NCI-H446 (cell line): Measurements from ENCODE around the gene NBPF9.
"Not testable (repeated sequence)": the region's sequence is repeated elsewhere in the genome, so short reads cannot be mapped to it uniquely, and the experiment has no call there.

Experiments used
- DNase-seq, 2 experiments: peaks; one replicate each; lab custom pipeline; 2025; lab: John Stamatoyannopoulos, UW

The NBPF9 gene, protein sequence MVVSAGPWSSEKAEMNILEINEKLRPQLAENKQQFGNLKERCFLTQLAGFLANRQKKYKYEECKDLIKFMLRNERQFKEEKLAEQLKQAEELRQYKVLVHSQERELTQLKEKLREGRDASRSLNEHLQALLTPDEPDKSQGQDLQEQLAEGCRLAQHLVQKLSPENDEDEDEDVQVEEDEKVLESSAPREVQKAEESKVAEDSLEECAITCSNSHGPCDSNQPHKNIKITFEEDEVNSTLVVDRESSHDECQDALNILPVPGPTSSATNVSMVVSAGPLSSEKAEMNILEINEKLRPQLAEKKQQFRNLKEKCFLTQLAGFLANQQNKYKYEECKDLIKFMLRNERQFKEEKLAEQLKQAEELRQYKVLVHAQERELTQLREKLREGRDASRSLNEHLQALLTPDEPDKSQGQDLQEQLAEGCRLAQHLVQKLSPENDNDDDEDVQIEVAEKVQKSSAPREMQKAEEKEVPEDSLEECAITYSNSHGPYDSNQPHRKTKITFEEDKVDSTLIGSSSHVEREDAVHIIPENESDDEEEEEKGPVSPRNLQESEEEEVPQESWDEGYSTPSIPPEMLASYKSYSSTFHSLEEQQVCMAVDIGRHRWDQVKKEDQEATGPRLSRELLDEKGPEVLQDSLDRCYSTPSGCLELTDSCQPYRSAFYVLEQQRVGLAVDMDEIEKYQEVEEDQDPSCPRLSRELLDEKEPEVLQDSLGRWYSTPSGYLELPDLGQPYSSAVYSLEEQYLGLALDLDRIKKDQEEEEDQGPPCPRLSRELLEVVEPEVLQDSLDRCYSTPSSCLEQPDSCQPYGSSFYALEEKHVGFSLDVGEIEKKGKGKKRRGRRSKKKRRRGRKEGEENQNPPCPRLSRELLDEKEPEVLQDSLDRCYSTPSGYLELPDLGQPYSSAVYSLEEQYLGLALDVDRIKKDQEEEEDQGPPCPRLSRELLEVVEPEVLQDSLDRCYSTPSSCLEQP (N-terminal part only)

DNA sequence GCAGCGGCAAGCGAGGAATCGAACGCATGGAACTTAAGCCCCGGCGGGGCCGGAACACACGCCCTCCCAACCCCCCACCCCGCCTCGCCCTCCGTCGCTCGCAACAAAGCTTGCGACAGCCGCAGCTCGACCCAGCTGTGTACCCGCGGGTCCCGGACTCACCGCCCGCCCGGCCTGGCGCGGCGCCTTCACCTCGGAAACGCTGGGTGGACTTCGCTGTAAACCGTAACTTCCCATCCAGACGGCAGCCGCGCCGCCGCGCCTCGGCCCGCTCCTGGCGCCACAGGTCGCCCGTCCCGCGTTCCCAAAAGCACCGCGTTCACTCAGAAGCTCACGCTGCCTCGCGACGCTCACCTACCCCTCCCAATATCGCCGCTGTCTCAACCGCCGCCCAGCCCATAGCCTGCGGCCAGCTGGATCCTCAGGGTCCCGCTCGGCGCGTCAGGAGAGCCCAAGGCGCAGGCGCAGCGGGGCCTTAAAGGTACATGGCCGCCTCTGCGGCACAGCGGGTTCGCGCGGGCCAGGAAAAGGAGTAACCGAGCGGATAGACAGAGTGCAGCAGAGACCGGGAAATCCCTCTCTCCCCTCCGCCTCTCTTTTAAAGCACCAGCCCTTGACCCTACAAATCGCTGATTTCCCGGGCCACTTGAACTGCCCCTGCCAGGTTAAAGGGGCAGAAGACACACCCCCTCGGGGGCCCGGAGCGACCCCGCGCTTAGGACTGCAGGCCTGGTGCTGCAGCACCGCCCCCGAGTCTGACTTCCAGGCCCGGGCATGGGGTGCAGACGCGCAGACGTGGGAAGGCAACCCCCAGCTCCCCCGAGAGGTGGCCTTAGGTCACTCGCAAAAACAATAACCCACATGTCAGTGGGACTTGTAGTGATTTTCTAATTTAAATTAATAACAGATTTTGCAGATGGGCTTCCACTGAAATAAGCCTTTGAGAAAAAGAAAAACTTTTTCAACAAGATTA is at the start of gene NBPF9:
Gene NBPF9 (minus strand): TSS at position 443 of the 973 bp plus-strand sequence. CDS start 21,412 bp downstream, outside the sequence.
- DNase-seq: peak; percentile 2 to 48

DNA sequence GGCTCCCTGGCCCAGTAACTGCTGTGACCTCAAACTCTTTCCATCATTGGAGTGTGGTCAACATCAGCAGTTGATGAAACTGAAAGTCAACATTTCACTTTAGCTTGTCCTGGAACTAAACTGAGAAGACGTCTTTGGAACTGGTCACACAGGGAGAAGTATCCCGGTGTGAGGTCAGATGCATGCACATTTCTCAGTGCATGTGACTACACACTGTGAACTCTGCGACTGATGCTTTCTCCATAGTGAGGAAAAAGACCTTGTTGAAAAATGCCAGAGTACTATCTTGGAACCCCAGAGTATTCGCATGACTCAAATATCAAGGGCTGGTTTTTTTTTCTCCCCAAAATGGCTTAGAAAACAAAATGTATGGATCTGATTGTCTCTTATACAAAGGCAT is 46.6 kb upstream of the NBPF9 start:
- not testable (repeated sequence) for DNase-seq

DNA sequence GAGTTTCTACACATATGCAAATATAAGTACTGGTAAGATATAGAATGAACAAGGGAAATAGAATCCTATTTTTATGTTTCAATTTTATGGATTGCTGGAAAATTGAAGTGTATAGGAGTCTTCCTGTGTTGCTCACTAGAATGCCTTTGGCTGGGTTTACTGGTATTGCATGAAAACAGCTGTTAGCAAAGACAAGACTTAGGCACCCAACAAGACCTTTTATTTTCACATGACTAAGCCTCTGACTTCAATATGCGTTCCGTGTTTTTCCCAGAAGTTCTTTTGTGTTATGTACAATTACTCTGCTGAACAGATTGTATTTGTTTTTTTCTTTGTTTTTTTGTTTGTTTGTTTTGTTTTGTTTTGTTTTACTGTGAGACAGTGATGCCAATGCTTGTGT is 34.2 kb upstream of the NBPF9 start:
- not testable (repeated sequence) for DNase-seq

DNA sequence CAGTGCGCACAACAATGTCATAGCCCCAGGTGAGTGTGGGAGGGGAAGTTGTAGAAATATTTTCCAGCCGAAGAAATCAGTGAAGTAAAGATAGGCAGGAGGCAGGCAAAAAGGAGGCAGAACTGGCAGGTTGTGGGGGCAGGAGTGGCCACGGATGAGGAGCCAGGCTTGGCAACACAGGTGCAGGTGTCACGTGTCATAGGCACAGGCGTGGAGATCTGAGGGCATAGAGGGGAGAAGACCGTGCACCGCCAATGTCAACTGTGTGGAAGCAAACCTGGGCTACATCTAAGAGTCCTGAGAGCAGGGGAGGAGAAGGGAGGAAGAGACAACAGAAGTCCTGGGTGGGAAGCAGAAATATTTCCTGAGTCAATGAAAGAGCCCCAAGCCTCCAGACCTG is 27.6 kb upstream of the NBPF9 start:
- not testable (repeated sequence) for DNase-seq

DNA sequence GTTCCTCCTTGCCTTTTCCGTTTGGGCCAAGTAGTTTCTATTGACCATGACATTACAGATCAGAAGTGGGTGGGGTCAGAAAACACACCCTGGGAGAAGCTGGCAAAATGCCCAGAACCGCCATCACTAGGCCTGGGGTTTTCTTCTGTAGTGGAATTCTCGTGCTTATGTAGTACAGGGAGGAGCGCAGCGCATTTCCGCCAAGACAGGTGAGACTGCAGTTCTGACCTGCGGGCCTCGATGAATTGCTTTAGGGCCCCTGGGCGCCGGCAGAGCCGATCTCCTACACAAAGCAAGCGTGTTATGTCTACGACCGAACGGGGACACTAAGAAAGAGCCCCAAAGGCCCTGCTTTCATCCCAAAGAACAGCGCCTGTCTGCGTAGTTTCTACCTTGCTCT is 25.9 kb upstream of the NBPF9 start:
- not testable (repeated sequence) for DNase-seq

DNA sequence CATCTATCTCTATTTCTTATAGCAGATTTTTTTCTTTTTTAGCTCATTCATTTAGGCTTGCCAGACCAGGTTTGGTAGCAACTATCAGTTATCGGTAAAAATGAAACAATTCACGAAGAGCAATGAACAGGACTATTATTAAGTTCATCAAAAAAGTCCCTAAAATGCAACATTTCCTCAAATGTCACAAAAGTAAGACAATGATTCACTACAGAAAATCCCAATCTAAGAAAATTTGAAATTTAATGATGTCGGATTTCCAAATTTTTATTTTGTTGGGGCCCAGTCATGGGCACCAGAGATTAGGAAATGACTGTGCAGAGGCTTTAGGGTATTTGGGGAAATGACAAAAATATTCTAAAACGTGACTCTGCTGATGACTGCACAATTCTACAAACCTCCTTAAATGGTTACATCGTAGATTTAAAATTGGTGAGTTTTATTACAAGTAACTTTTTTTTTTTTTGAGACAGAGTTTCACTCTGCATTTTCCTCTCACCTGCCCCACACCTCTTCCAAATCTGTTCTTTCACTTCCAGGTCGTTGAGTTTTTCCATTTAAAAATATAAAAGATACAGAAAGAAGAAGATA is 23.3 kb upstream of the NBPF9 start:
- DNase-seq: not testable (repeated sequence)

DNA sequence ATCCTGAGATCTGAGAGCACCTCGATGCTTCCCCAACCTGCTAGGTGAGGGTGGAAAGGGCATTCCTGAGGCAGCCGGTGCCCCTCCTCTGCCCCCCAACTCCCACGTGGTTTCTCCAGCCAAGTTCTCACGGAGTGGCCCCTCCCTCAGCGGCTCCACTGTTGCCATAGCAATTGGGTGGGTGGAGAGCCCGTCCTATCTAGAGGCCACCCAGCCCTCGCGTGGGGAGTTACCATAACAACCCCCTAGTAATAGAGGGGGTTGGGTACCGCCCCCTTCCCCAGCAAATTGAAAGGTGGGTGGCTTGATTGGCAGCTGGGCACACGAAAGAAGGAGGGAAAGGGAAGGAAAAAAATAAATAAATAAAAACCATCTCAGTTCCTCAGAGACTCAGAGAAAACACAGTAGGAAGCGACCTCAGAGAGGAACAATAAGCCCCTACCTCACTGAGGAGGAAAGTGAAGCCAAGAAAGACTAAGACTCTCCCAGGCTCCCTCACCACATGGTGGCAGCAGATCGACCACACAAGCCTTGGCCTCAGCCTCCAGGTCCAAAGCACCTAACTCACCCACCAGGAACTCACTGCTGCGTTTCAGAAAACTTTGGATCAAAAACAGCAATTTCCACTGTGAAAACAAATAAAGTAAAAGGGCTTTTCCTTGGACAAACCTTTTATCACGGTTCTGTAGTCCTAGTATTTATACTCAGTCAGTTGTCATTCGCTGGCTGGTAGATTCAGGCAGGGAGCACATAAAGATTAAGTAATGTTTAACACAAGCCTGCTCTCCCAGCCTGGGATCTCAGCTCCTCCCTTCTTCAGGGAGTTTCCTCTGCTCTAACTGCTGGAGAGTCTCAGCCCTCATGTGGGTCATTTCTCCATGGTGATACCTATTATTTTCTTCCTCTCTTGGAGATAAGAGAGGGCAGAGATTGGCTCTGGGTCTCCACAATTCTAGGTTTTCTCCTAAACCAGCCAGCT is 20.9 kb upstream of the NBPF9 start:
- not testable (repeated sequence) for DNase-seq

DNA sequence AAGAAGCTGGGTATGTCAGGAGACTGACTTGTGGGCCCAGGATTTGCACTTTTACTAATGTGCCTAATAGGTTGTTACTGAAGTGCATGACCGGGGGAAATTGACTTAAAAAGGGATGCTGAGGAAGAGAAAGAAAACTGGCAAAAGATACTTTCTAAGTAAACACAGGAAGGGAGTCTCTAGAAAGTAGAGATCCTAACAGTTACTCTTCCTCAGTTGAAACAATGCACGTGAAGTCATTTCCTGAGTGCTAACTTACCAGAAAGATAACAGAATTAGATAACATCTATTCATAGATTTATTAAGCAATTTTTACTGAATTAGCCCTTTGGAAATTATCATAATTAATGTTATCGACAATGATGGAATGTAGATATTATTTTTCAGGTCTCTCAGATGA is 9.5 kb upstream of the NBPF9 start:
- DNase-seq: not testable (repeated sequence)

DNA sequence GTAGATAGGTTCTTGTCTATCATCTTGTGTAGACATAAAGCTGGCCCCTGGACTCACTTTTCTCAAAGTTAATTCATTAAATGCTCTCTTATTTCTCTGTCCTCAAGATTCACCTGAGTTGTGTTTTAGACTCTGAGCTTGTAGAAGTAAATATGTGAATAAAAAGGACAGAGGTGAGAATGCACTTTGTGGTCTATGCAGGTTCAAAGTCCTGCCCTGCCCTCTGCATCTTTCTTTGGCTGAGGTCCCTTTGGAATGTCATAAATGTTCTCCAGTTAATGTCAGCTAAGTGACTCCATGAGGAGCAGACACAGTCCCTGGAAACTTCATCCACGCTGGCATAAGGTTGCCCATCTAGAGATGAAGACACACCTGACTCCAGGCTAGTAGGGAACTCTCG is 7.0 kb upstream of the NBPF9 start:
- DNase-seq: not testable (repeated sequence)

DNA sequence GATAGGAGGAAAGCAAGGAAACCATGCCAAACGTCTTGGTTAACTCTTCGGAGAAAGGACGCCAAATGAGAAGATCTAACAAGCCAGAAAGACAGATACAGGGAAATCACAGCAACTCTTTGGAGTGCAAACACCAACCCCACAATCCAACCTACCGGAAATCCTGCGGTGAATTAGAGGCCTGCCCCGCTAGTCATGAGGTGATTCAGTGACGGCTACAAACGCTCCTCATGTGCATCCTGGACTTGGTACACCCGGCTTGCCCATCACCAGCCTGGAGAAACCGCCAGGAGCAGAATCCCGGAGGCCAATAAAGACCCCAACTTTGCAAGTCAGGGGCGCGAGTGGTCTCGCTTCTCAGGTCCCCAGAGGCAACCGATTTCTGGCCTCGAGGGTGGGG is 777 bp downstream of the NBPF9 start:
- DNase-seq: not testable (repeated sequence)

DNA sequence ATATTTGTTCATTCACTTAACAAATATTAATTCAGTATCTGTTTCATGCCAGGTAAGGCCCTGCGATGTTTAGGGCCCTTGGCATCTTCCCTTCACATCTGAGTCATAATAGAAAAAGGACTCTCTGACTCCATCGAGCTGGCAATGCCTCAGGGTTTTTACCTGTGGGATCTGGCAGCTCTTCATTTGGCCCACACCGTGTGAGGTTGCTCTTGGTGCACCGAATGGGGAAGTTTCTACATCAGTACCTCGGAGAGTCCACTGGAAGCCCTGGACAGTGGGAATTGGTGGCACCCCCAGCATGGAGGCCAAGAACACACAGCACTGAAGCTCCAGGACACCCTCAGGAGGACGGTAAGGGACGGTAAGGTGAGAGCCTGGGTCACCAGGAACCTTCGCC is 5.1 kb downstream of the NBPF9 start:
- DNase-seq: not testable (repeated sequence)

DNA sequence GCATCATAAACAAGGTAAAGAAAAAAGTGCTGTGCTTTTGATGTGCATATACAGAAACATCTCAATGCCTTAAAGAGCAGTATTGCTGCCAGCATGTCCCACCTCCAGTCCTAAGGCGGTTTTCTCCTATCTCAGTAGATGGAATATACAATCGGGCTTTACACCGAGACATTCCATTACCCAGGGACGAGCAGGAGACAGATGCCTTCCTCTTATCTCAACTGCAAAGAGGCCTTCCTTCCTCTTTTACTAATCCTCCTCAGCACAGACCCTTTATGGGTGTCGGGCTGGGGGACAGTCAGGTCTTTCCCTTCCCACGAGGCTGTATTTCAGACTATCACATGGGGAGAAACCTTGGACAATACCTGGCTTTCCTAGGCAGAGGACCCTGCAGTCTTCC is 10.2 kb downstream of the NBPF9 start:
- not testable (repeated sequence) for DNase-seq

DNA sequence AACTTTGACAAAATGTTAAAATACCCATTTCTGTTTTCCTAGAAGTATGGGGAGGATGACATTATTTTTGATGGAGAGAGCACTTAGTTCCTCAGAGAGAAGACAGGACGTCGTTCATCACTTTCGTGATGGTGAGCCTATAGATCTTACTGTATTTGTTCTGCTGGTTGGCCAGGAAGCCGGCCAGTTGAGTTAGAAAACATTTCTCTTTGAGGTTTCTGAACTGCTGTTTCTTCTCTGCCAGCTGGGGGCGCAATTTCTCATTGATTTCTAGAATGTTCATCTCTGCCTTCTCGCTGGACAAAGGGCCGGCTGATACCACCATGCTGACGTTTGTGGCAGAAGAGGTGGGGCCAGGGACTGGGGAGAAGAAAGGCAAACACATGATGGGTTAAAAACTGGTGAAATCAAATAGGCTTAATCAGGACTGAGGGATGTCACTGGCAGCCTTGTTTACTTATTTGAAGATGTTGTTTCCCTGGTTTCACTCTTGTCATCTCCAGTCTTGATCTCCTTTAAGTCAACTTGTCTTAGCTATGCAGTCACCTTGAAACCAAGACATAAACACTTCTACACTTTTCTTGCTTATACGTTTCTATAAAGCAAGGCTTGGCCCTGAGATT is 27.7 kb downstream of the NBPF9 start:
- not testable (repeated sequence) for DNase-seq

DNA sequence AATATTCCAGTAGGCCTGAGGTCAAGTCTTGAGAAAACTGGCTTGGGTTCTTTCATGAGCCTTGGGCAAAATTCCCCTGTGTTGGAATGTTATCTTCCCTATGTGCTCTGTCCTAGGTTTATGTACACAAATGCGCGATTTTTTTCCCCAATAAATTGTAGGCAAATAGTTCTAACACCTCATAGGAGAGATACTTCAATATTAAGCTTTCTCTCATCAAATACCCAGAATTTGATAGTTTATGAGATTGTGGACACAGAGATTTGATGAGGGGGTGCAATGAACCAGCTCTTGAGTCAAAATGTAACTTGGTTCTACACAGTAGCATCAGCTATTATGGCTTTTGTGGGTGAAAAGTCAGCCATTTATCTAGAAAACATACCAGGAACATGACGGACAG is 38.7 kb downstream of the NBPF9 start:
- not testable (repeated sequence) for DNase-seq

DNA sequence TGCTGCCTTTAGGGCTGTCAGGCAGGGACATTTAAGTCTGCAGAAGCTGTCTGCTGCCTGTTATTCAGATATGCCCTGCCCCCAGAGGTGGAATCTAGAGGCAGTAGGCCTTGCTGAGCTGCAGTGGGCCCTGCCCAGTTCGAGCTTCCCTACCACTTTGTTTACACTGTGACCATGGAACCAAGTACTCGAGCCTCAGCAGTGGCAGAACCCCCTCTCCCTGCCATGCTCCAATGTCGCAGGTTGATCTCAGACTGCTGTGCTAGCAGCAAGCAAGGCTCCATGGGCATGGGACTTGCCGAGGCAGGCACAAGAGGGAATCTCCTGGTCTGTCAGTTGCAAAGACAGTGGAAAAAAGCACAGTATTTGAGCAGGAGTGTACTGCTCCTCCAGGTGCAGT is 60.3 kb downstream of the NBPF9 start:
- not testable (repeated sequence) for DNase-seq

DNA sequence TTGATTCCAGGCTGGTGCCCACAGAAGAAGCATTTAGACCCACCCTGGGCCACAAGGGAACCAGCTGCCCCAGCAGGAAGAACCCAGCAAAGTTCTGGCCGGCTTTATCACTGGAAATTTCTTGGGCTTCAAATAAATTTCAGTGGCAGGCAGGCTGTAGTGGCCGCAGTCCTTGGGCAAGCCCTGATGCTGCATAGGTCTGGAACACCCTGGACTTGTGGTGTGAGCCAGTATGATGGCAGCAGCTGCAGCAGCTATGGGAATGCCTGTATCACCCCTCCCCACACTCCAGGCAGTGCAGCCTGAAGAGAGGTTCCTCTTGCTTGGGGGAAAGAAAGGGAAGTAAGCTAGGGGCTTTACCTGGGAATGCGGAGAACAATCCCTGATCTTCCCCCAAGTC is 69.4 kb downstream of the NBPF9 start:
- DNase-seq: not testable (repeated sequence)

DNA sequence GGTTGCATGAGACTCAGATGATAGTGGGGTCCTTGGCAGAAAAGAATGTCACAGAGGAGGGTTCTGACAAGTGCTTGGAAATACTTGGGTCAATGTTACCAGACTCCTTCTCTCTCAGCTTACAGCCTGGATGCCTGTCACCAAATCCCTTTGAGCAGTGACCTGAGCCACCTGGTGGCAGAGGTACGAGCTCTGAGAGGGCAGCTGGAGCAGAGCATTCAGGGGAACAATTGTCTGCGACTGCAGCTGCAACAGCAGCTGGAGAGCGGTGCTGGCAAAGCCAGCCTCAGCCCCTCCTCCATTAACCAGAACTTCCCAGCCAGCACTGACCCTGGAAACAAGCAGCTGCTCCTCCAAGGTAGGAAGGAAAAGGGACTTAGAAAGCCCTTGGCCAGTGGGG is 79.0 kb downstream of the NBPF9 start:
- not testable (repeated sequence) for DNase-seq

DNA sequence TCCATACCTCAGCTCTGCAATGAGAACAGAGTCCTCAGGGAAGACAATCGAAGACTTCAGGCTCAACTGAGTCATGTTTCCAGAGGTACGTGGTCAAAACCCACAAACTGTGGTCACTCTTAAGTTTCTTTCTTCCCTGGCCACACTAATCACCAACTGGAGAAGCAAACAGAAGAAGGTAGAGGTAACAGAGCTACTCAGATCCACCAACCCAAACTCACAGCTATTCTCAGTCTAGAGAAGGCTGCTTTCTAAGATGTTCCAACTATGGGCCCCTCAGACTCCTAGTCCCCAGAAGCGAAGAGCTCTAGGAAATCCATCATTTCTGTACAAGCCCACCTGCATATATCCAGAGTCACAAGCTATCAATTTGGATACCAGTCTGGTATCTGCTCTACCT is 84.8 kb downstream of the NBPF9 start:
- DNase-seq: not testable (repeated sequence)

DNA sequence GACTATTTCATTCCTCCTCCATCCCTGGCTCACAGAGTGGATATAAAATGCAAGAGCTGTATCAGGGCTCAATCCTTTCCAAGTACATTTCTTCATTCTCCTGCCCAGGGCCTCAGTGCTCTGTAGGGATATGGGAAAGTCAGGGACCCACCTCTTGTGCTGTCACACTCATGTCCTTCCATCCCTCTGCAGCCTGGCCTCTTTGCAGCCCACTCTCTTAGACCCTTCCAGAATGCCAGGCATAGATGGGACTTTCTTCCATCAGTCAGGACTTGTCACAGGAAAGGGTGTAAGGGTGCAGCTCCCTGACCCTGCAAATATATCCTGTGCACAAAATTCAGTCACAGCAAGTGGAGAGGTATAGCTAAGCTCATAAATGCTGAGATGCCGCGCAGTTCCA is 86.7 kb downstream of the NBPF9 start:
- not testable (repeated sequence) for DNase-seq
